ENCODE results near the gene ACCS.

ACCS gene

DNA sequence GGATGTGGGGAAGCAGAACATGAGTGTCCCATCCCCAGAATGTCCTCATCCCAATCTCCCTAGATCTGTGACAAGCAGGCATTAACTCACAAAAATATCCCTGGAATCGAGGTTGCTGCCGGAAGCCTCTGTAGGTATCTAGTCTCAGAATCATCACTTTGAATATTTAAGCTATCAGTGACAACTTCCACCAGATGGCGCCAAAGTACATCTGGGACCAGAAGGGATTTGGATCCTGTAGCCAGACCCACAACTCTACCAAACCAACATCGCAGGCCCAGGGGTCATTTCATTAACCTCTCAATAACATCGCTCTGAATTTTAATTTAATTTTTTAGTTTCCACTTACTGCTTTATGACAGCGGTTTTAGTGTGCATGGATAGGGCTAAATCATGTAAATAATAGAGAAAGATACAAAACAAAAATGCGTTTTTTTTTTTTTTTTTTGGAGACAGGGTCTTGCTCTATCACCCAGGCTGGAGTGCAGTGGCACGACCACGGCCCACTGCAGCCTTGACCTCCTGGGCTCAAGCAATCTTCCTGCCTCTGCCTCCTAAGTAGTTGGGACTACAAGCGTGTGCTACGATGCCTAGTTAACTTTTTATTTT, 28.3 kb downstream of the ACCS start:
- DNase-seq: peak; percentile 85

DNA sequence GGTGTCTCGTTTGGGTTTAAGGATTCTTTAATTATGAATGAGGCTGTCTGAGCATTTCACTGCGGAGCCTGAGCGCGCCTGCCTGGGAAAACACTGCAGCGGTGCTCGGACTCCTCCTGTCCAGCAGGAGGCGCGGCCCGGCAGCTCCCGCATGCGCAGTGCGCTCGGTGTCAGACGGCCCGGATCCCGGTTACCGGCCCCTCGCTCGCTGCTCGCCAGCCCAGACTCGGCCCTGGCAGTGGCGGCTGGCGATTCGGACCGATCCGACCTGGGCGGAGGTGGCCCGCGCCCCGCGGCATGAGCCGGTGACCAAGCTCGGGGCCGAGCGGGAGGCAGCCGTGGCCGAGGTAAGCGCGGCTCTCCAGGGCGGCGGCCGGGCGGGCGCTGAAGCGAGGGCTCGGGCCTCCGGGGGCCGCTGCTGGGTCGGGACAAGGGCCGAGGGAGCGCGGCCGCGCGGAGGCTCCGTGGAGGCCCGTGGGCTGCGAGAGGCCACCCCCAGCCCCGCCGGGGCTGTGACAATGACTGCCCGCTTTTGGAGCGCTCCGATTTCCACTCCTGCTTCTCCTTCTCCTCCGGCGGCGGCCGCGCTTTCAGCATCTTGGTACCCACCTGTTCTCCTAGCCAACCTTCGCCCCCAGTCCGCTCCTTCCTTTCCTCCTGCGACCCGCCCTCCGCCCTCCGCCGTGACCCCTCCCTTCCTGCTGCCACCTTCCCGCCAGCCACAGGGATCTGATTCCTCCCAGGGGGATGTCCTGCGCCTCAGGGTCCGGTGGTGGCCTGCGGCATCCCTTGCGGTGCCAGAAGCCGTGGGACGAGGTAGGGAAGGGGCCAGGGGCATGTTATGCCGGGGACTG, 29.7 kb downstream of the ACCS start, which contains the start of gene EXT2:
TSS of gene EXT2 (plus strand) at position 173 of the 854 bp plus-strand sequence. CDS start 12,035 bp downstream, outside the sequence.
- DNase-seq: peak; percentile 88

DNA sequence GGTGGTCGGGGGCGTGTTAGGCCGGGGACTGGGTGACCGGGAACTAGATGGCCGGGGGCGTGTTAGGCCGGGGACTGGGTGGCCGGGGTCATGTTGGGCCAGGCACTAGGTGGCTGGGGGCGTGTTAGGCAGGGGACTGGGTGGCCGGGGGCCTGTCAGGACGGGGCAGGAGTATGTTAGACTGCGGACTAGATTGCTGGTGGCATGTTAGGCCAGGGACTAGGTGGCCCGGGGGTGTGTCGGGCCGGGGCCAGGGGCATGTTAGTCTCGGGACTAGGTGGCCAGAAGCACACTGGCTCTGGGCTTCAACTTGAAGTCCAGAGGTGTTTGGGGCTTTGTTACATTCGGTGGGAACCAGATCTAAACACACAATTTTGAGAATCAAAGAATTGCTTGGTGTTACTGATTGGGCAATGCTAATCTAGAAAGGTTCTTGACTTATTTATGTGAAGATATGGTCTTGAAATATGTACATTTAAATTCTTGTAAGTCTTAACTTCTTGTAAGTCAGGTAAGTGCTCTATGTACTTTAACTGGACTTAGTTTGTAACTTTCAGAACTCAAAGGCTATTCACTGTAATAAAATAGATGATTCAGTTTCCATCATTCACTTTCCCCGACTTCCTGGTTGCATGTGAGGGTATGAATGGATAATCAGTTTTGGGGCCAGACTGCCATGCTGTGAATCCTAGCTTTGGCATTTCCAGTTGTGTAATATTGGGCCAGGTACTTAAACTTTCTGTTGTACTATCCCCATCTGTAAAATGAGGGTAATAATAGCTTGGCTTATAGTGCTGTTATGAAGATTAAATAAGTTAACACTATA, 30.5 kb downstream of the ACCS start:
- no peak for DNase-seq

DNA sequence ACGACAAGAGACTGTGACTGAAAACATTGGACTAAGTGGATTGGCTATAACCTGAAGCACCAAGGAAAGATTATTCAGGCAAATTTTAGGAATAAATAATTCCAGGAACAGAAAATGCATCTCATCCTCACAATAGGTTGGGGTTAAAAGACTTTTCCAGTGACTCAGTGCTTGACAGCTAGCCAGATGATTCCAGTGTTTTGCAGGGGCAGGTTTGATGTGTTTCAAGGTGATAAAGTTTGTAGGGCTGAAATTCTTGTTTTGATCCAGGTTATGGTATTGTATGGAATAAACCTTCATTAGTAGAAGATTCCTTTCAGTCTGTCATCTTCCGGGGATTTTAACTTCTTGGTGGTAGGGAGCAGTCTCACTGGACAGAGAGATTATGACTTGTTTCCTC, 31.8 kb downstream of the ACCS start:
- DNase-seq: no peak

DNA sequence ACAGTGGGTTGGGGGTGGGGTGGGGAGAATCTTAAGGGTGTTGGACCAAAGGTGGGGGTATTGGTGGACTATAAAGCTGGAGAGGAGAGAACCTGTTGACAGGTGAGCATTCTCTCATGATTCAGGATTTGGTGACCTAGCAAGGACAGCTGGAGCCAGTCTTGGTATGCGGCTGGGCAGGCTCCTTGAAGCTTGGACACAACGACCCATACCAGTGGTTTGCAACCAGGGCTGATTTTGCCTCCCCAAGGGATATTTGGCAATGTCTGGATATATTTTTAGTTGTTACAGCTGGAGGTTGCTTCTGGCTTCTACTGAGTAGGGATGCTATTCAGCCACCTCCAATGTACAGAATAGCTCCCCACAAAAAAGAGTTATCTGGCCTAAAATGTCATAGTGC, 35.0 kb downstream of the ACCS start:
- no peak for DNase-seq

DNA sequence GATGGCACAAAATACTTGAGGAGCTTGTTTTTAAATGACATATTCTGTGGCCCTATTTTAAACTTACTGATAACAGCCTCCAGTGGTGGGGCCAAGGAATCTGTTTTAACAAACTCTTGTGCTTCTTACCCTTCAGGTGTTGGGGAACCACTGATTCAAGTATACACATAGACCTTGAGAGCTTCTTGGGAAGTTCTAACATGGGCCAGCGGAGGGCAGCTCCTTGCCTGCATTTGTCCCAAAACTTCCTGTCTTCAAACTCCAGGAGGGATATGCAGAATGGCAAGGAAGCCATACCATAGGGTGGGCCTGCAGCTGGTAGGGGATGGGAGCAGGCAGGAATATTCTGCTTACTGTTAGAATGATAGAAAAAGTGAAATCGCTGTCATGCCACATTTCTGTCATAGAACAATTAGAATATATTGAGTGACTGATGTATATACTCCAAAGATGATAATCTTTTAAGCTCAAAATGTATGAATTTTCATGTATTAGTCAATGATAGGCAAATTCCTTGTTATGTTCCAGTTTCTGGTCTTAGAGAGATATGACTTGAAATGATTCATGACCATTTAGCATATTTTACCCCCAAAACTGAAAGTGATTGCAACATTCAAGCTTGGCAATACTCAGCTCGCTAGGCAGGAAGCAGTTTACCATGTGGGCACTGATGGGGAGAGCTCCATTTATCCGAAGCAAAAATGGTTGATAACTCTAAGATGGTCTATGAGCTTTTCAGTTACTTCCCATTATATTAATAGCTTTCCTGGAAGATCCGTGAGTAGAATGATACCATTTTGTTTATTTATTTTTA, 38.6 kb downstream of the ACCS start:
- DNase-seq: no peak

DNA sequence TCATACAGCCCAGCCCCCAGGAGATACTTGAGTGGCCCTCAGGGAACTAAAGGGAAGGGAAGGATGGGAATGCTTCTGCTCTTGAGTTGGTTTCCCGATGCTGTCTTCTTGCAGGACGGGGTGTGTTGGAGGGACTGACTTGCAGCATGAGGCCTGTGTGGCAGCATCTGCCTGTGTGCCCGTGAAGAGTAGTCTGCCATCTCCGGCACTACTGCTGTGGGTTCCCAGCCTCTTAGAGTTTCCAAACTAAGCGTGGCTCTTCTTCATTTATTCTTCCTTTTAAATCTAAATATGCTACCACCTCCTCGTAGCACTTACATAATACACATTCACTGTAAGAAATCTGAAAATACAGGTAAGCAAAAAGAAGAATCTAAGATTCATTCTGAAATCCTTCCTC, 42.2 kb downstream of the ACCS start:
- no peak for DNase-seq

DNA sequence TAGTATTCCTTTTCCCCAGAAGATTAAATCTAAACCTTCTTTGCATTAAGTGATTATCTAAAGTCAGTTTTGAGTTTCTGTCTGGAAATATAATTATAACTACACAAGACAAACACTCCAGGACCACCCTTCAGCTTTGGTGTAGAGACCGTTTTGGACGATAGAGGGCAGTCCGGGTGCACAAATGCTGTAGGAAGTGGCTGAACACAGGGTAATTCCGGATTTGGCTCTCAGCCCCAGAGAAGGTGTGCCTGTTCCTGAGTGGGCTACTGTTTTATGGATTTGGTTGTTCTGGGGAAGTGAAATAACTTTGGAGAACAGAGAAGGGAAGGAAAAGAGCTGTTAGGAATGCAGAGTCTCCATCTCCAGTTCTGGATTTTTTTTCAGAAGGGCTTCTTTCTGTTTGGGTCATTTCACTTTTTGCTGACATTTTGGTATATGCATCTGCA, 44.2 kb downstream of the ACCS start:
- DNase-seq: peak; percentile 66

DNA sequence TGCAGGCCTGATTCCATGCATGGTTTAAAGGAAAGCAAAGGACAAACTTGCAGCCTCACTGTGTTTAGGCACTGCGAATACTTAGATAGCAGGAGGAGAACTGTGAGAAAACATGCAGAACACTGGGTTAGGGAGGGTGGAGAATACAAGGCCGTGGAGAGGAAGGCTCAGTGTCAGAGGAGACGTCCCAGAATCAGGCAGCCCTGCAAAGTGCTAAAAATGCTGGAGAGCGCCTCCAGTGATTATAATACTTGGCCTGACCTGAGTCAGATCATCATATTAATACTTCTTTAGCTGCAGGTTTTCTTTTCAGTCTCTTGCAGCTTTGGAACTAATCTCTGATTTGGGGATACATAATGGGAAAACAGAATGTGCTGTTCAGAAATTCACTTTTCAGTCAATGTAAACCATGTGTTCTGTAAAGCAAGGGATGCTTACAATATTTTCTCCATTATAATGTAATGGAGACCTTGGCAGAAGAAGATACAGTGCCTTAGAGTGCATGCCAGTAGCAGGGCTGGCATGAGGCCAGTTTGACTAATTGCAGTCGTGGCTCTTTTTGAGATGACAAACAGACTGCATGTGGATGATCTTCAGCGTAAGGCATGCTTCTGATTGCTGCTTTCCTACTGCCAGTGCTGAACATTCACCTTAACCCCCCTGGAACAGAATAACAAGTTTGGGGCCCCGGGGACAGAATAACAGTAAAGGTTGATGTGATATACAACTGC, 46.2 kb downstream of the ACCS start:
- DNase-seq: no peak

DNA sequence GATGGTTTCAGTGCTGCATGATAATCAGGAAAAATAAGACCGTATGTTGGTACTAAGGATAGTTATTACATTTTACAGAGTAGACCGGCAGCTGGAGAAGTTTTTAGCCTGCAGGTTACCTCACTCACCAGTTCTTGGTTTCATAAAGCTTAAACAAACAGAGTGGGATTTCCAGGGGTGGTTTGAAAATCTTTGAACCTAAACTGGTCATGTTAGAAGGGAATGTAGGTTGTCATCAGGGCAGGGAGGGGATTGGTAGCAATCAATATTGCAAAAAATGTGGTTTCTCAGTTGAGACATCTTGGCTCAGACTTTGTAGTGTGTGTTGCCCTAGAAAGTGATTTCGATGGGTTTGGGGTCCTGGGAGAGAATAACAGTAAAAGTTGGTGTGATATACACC, 46.9 kb downstream of the ACCS start:
- no peak for DNase-seq

DNA sequence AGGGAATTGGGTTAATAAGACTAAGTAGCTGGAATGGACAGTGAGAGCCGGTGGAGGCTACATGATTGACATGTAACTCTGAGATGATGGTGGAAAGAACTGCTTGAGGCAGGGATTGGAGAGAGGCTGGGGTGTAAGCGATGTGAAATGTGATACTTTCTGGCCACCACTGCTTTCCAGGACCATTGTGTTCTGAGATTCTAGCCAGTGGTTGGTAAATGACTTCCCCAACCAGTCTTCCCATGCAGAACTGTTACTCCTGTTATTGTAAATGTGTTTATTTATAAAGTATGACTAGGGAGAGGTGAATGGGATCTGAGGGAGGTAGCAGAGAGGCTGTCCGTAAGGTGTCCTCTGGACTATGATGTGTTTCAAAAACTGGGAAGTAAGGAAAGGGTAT, 47.5 kb downstream of the ACCS start:
- DNase-seq: no peak

DNA sequence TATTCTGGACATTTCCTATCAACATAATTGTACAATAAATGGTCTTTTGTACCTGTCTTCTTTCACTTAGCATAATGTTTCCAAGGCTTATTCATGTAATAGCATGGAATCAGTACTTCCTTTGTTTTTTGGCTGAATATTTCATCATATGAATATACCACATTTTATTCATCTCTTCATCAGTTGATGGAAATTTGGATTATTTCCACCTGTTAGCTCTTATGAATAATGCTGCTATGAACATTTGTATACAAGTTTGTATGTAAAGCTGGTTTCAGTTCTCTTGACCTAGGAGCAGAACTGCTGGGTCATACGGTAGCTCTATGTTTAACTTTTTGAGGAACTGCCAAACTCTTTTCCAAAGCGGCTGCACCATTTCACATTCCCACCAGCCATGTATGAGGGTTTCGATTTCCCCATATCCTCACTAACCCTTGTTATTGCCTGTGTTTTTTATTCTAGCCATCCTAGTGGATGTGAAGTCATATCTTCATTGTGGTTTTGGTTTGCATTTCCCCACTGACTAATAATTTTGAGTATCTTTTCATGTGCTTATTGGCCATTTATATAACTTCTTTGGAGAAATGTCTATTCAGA, 50.3 kb downstream of the ACCS start:
- DNase-seq: no peak

DNA sequence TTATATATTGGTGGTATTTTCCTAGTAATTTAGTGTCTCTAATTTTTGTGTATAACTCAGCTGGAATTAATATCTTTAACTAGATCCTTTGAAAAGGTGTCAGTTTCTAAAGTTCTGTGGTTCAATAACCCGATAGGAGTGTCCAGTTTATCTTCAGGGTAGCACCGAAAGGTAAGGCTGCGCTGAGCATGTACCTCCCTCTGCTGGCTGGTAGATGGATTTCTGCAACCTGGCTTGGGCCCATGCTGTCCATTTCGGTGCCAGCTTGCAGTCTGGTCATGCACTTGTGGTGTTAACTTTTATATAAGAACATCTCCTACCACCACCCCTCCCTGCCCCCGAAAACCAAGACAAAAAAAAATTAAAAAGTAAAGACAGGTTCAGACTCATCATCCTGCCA, 54.1 kb downstream of the ACCS start:
- DNase-seq: no peak

DNA sequence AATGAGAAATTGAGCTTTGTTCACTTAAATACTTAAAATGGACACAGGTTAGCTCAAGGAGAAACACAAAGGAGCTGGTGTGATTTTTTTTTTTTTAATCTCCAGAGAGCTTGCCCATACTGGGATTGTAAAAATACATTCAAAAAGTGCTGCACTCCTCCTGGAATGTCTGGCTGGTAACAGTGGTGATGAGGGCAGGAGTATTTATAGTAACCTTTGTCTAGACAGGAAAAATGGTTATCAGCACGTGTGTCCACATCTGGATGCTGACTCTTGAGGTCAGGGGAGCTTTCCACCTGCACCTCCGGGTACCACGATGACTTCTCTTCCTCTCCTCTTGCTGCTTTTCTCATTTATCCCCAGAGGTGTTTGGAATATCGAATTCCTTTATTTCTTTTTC, 59.5 kb downstream of the ACCS start:
- no peak for DNase-seq

DNA sequence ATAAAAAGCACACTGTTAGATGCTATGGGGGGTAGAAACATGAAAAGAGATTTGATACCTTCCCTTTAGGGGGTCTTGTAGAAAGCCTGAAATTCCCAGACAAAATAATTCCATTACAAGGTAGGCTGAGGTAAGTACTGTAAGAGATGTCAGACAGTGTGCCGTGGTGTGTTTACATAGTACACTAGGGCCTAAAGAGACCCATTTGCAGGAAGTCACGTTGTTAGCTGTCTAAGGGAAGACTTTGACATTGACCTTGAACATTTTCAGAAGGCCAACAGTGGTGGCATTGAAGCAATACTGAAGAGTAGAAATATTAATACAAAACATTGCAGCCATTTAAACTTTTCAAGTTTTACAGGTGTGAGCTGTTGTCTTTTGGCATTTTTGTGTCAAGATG, 60.2 kb downstream of the ACCS start:
- no peak for DNase-seq

DNA sequence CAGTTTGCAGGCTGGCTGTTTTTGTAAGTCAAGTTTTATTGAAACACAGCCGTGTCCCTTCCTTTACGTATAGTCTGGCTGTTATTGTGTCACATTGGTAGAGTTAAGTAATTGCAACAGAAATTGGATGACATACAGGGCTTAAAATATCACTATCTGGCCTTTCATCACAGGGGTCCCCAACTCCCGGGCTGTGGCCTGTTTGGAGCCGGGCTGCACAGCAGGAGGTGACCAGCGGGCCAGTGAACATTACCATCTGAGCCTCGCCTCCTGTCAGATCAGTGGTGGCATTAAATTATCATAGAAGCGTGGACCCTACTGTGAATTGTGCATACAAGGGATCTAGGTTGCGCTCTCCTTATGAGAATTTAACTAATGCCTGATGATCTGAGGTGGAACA, 61.1 kb downstream of the ACCS start:
- no peak for DNase-seq

DNA sequence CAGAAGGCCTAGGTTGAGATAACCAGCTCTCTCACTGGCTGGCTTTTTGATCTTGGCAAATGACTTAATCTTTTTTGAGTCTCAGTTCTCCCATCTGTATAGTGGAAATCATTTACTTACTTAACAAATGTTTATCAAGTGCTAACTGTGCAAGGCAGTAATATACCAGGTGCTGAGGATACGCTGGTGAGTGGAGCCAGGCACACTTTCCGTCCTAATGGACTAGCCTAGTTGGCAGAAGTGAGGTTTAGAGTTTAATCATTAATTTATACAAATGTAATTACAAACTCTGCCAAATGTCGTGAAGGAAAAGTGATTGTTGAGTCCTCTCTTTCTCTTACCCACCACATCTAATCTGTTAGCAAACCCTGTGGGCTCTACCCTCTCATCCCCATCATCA, 62.7 kb downstream of the ACCS start:
- DNase-seq: no peak

DNA sequence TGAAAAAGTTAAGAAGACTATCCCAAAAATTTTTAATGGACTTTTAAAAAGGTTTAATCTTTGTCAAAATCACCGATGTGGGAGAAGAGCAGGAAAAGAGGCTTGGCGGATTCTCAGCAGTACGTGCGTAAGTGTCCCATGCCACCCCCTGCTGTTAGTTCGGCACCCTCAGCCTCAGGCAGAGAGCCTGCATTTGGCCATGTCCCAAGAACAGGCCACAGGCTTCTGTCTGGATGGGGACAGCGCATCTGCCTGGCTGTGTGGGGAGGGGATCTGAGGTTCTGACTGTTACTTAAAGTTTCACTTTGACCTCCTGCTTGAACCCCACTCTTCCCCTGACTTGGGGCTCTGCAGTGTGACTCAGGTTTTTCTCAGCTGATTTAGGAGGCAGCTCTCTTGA, 64.7 kb downstream of the ACCS start:
- no peak for DNase-seq

DNA sequence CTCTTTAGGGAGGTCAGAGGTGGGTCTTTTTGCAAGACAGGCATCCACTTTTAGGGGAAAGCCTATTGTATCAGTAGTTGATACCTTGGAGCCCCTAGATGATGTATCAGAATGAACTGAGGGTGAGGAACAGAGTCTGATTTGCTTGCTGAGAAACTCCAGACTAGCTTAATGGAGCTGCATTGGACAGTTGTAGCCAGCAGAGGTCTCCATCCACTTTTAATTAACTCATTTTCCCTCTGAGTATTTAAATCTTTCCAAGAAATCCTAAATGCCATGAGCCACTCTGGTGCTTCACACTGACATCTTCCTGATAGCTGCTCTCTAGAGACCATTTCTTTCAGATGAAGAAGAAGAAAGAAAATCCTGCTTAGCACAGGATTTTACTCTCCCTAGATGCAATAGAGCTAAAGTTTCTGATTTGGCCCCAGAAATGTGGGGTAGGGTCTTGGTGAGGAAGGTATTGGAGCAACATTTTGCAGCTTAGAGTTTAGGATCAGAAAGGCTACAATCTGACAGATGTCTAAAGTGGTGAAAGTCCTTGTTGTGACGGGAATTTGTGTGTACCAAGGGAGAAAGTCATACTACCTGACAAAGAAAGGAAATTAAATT, 67.4 kb downstream of the ACCS start:
- no peak for DNase-seq
